Peyer's patch (tissue), 4 donors: ENCODE results near the gene AMN1.

ENCODE experiments used
- CTCF ChIP-seq, 6 experiments: fragments of 450-650 bp in 4 of 6; fragments of 200-600 bp in 2 of 6; sonication (generic) in 1 of 6; IDR thresholded peaks; one replicate each; pipeline ENCODE4 v1.5.1; 2017 to 2019; ENCODE audit warnings: antibody characterized with exemption in 6 of 6, mild to moderate bottlenecking in 3 of 6, moderate library complexity in 1 of 6
- POLR2A ChIP-seq, 2 donors: fragments of 450-650 bp; IDR thresholded peaks; one replicate each; pipeline ENCODE4 v1.5.1; 2017; ENCODE audit warnings: antibody characterized with exemption in 2 of 2, mild to moderate bottlenecking in 2 of 2, moderate library complexity in 2 of 2

DNA sequence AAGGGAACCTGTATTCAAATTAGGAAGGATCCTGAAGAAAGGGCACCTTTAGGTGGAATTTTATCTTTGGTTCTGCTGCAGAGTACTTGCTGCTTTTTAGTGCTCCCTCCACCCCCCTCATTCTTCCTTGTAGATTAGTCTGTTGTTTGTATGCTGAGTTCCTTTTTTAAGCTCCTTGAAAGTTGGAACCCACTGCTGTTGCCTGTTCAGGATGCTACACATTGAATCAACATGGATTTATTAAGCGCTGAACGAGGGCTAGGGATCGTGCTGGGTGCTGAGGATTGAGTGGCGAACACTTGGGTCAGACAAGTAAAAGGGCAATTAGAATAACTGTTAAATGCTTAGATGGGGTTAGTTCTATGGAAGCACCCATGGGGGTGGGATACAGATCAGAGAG is 884 bp upstream of the AMN1 start:
- no peak for TF ChIP-seq POLR2A (IDR thresholded peaks at IDR 0.05)
- no peak for TF ChIP-seq CTCF (IDR thresholded peaks at IDR 0.05)
